ENCODE measurements around the gene NDUFA6. TPM values are rescaled to one million over a fixed set of nuclear protein-coding genes. Genes with fewer than 3 reads are reported as not detected.
"Not testable (repeated sequence)": the region's sequence is repeated elsewhere in the genome, so short reads cannot be mapped to it uniquely, and the experiment has no call there.

NDUFA6 gene
- total RNA-seq, 1 experiment from 2014 or later, result 92.2 TPM

DNA sequence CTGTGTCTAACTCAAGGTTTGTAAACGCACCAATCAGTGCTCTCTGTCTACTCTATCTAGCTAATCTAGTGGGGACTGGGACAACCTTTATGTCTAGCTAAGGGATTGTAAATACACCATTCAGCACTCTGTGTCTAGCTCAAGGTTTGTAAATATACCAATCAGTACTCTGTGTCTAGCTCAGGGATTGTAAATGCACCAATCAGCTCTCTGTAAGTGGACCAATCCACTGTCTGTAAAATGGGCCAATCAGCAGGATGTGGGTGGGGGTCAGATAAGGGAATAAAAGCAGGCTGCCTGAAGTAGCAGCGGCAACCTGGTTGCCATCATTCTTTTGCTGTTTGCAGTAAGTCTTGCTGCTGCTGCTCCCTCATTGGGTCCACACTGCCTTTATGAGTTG lies 48.4 kb upstream of the NDUFA6 start:
- H3K36me3 ChIP-seq (ENCODE audit: control insufficient read depth, insufficient read depth, low read length), result no peaks in the 10 kb centered on the region
- no peak for DNase-seq (ENCODE audit: low read depth, low spot score)
- in situ Hi-C loops (cut with HindIII; ENCODE audit: low pct_unique_long_range_greater_than_20kb, low sequenced_read_pairs) (no loop called here), intact Hi-C loops (cut with micrococcal nuclease; ENCODE audit: unreplicated experiment) (no loop called here)
- no TSS peak for BruUV-seq (replicated peaks)
- no peak overlapping the region for H3K27ac ChIP-seq (ENCODE audit: low read length)
- no peaks in the 10 kb centered on the region for H3K27me3 ChIP-seq (ENCODE audit: control insufficient read depth, insufficient read depth, low read length)
- TF ChIP-seq, protein P1, sequence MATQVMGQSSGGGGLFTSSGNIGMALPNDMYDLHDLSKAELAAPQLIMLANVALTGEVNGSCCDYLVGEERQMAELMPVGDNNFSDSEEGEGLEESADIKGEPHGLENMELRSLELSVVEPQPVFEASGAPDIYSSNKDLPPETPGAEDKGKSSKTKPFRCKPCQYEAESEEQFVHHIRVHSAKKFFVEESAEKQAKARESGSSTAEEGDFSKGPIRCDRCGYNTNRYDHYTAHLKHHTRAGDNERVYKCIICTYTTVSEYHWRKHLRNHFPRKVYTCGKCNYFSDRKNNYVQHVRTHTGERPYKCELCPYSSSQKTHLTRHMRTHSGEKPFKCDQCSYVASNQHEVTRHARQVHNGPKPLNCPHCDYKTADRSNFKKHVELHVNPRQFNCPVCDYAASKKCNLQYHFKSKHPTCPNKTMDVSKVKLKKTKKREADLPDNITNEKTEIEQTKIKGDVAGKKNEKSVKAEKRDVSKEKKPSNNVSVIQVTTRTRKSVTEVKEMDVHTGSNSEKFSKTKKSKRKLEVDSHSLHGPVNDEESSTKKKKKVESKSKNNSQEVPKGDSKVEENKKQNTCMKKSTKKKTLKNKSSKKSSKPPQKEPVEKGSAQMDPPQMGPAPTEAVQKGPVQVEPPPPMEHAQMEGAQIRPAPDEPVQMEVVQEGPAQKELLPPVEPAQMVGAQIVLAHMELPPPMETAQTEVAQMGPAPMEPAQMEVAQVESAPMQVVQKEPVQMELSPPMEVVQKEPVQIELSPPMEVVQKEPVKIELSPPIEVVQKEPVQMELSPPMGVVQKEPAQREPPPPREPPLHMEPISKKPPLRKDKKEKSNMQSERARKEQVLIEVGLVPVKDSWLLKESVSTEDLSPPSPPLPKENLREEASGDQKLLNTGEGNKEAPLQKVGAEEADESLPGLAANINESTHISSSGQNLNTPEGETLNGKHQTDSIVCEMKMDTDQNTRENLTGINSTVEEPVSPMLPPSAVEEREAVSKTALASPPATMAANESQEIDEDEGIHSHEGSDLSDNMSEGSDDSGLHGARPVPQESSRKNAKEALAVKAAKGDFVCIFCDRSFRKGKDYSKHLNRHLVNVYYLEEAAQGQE (IDR thresholded peaks at IDR 0.05; ENCODE audit: insufficient read depth in 1 of 2, low read depth in 2 of 2, low read length in 1 of 2), result no peak
- TF ChIP-seq POLR2AphosphoS5 (IDR thresholded peaks at IDR 0.05; ENCODE audit: low read depth, low read length) (no peak), SIN3A (IDR thresholded peaks at IDR 0.05; ENCODE audit: borderline replicate concordance, insufficient read depth, low read depth, low read length) (no peak), TCF7L2 (IDR thresholded peaks at IDR 0.05; ENCODE audit: low read depth, low read length) (no peak)
- TF ChIP-seq, protein P2, sequence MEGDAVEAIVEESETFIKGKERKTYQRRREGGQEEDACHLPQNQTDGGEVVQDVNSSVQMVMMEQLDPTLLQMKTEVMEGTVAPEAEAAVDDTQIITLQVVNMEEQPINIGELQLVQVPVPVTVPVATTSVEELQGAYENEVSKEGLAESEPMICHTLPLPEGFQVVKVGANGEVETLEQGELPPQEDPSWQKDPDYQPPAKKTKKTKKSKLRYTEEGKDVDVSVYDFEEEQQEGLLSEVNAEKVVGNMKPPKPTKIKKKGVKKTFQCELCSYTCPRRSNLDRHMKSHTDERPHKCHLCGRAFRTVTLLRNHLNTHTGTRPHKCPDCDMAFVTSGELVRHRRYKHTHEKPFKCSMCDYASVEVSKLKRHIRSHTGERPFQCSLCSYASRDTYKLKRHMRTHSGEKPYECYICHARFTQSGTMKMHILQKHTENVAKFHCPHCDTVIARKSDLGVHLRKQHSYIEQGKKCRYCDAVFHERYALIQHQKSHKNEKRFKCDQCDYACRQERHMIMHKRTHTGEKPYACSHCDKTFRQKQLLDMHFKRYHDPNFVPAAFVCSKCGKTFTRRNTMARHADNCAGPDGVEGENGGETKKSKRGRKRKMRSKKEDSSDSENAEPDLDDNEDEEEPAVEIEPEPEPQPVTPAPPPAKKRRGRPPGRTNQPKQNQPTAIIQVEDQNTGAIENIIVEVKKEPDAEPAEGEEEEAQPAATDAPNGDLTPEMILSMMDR (IDR thresholded peaks at IDR 0.05), result no peak
- no peak overlapping the region for H3K4me3 ChIP-seq (ENCODE audit: low read depth in 2 of 2, low read length in 2 of 2)
- ChIA-PET CTCF (no interaction called here), POLR2A (no interaction called here)
- H3K9me3 ChIP-seq (ENCODE audit: control insufficient read depth, insufficient read depth, low read depth, low read length), result no peaks in the 10 kb centered on the region
- no peaks in the 10 kb centered on the region for H3K4me1 ChIP-seq (ENCODE audit: control insufficient read depth, insufficient read depth, low read length)
- no peak for ATAC-seq

DNA sequence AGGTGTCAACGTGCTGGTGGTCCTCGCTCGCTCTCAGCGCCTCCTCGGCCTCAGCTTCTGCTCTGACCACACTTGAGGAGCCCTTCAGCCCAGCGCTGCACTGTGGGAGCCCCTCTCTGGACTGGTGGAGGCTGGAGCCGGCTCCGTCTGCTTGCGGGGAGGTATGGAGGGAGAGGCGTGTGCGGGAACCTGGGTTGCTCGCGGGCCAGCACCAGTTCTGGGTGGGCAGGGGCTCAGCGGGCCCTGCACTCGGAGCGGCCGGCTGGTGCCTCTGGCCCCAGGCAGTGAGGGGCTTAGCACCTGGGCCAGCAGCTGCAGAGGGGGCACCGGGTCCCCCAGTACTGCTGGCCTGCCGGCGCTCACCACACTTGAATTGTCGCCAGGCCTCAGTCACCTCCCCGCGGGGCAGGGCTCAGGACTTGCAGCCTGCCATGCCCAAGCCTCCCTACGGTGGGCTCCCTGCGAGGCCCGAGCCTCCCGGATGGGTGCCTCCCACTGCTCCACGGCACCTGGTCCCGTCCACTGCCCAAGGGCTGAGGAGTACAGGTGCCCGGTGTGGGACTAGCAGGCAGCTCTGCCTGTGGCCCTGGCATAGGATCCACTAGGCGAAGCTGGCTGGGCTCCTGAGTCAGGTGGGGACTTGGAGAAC lies 47.7 kb upstream of the NDUFA6 start:
- Histone ChIP-seq H3K9me3 (ENCODE audit: control insufficient read depth, insufficient read depth, low read depth, low read length) (no peaks in the 10 kb centered on the region), H3K4me3 (ENCODE audit: low read depth in 2 of 2, low read length in 2 of 2) (no peak overlapping the region), H3K4me1 (ENCODE audit: control insufficient read depth, insufficient read depth, low read length) (no peaks in the 10 kb centered on the region), H3K27ac (ENCODE audit: low read length) (no peak overlapping the region), H3K27me3 (ENCODE audit: control insufficient read depth, insufficient read depth, low read length) (no peaks in the 10 kb centered on the region), H3K36me3 (ENCODE audit: control insufficient read depth, insufficient read depth, low read length) (no peaks in the 10 kb centered on the region)
- in situ Hi-C loops (cut with HindIII; ENCODE audit: low pct_unique_long_range_greater_than_20kb, low sequenced_read_pairs), result no loop called here
- POLR2A ChIA-PET, result no interaction called here
- BruUV-seq (replicated peaks), result no TSS peak
- TF ChIP-seq SIN3A (IDR thresholded peaks at IDR 0.05; ENCODE audit: borderline replicate concordance, insufficient read depth, low read depth, low read length) (no peak), TCF7L2 (IDR thresholded peaks at IDR 0.05; ENCODE audit: low read depth, low read length) (no peak), POLR2AphosphoS5 (IDR thresholded peaks at IDR 0.05; ENCODE audit: low read depth, low read length) (no peak)
- TF ChIP-seq, protein P2 (IDR thresholded peaks at IDR 0.05), result no peak
- TF ChIP-seq, protein P1 (IDR thresholded peaks at IDR 0.05; ENCODE audit: insufficient read depth in 1 of 2, low read depth in 2 of 2, low read length in 1 of 2), result no peak
- intact Hi-C loops (cut with micrococcal nuclease; ENCODE audit: unreplicated experiment), result no loop called here
- CTCF ChIA-PET, result no interaction called here
- no peak for ATAC-seq
- no peak for DNase-seq (ENCODE audit: low read depth, low spot score)

DNA sequence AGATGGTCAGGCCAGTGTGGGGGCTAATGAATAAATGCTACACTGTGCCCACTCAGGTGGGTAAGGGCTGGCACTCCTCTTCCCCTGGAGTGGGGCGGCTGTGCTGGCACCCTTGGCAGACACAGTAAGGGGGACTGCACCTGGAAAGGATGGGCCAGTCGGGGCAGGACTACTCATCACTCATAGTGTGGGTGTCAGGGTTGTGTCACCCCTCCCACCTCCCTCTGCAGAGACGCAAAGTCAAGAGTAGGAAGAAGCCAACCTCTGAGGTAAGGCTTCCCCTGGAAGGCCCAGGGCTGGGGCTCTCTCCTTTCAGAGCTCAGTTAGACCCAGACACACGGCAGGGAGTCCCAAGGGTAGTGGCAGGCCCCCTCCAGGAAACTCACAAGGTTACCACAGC lies 45.1 kb upstream of the NDUFA6 start:
- POLR2A ChIA-PET; in situ Hi-C loops (cut with HindIII; ENCODE audit: low pct_unique_long_range_greater_than_20kb, low sequenced_read_pairs); H3K9me3 ChIP-seq (ENCODE audit: control insufficient read depth, insufficient read depth, low read depth, low read length); BruUV-seq (replicated peaks); intact Hi-C loops (cut with micrococcal nuclease; ENCODE audit: unreplicated experiment); H3K27ac ChIP-seq (ENCODE audit: low read length); H3K27me3 ChIP-seq (ENCODE audit: control insufficient read depth, insufficient read depth, low read length); H3K36me3 ChIP-seq (ENCODE audit: control insufficient read depth, insufficient read depth, low read length); H3K4me1 ChIP-seq (ENCODE audit: control insufficient read depth, insufficient read depth, low read length); ATAC-seq; H3K4me3 ChIP-seq (ENCODE audit: low read depth in 2 of 2, low read length in 2 of 2); DNase-seq (ENCODE audit: low read depth, low spot score); CTCF ChIA-PET: not testable (repeated sequence)

Data from Panc1 (cell line).